ENCODE measurements around the gene ADCY6.

DNA sequence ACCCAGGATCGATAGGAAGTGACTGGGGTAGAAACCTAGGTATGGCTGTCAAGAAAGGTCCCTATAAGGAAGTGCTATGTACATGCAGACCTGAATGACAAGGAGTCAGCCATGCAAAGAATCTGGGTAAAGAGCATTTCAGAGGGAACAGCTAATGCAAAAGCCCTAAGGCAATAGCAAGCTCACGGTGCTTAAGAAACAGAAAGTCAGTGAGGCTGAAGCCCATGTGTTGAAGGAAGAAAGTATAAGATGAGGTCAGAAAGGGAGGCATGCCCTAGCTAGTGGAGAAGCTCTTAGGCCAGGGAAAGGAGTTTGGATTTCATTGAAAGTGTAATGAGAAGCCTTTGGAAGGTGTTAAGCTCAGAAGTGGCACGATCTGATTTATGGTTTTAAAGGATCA, 6.0 kb upstream of the ADCY6 start:
- TF ChIP-seq, protein P1, sequence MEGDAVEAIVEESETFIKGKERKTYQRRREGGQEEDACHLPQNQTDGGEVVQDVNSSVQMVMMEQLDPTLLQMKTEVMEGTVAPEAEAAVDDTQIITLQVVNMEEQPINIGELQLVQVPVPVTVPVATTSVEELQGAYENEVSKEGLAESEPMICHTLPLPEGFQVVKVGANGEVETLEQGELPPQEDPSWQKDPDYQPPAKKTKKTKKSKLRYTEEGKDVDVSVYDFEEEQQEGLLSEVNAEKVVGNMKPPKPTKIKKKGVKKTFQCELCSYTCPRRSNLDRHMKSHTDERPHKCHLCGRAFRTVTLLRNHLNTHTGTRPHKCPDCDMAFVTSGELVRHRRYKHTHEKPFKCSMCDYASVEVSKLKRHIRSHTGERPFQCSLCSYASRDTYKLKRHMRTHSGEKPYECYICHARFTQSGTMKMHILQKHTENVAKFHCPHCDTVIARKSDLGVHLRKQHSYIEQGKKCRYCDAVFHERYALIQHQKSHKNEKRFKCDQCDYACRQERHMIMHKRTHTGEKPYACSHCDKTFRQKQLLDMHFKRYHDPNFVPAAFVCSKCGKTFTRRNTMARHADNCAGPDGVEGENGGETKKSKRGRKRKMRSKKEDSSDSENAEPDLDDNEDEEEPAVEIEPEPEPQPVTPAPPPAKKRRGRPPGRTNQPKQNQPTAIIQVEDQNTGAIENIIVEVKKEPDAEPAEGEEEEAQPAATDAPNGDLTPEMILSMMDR (IDR thresholded peaks at IDR 0.05): no peak
- no peak for TF ChIP-seq POLR2A (IDR thresholded peaks at IDR 0.05)

Measured in adrenal gland (tissue), 5 donors.